Endothelial cell (in vitro differentiated cells): ENCODE results near the gene CUX1. TPM values are rescaled to one million over a fixed set of nuclear protein-coding genes. Genes with fewer than 3 reads are reported as not detected.
"Not testable (repeated sequence)": the region's sequence is repeated elsewhere in the genome, so short reads cannot be mapped to it uniquely, and the experiment has no call there.

Experiments
- DNase-seq: peaks from one replicate; pipeline ENCODE4 v3.0.0; 2021; ENCODE audit warnings: low spot score
- H3K27ac Mint-ChIP-seq: one replicate; pipeline ENCODE4 v1.8.0; 2021; ENCODE audit warnings: mixed read lengths, inconsistent platforms; ENCODE audit not compliant: unreplicated experiment
- H3K27me3 Mint-ChIP-seq: one replicate; pipeline ENCODE4 v1.8.0; 2021; ENCODE audit warnings: mild to moderate bottlenecking, moderate library complexity, mixed read lengths, inconsistent platforms; ENCODE audit not compliant: unreplicated experiment
- H3K36me3 Mint-ChIP-seq: one replicate; pipeline ENCODE4 v1.8.0; 2021; ENCODE audit warnings: mild to moderate bottlenecking, low read depth, mixed read lengths, inconsistent platforms; ENCODE audit not compliant: unreplicated experiment
- H3K4me1 Mint-ChIP-seq: one replicate; pipeline ENCODE4 v1.8.0; 2021; ENCODE audit warnings: mild to moderate bottlenecking, mixed read lengths, inconsistent platforms; ENCODE audit not compliant: unreplicated experiment
- H3K4me3 Mint-ChIP-seq: one replicate; pipeline ENCODE4 v1.8.0; 2021; ENCODE audit warnings: mild to moderate bottlenecking, mixed read lengths, inconsistent platforms; ENCODE audit not compliant: unreplicated experiment
- H3K9me3 Mint-ChIP-seq: one replicate; pipeline ENCODE4 v1.8.0; 2021; ENCODE audit warnings: mixed read lengths, inconsistent platforms; ENCODE audit not compliant: unreplicated experiment
- CTCF ChIP-seq: fragments of 200-600 bp; sonication (generic); IDR thresholded peaks from one replicate; pipeline ENCODE4 v1.5.0; 2021; ENCODE audit warnings: antibody characterized with exemption; ENCODE audit not compliant: unreplicated experiment
- total RNA-seq: library from RNA; stranded (reverse); fragmentation: NEBNext Ultra II Directional; extraction: Animal tissue kit (Norgen Biotek cat#: 25700); gene quantifications from one replicate; pipeline ENCODE4 v1.2.1, GENCODE V29; 2021; ENCODE audit not compliant: unreplicated experiment

The CUX1 gene
- total RNA-seq, 1 donor from 2014 or later, result 43.7 TPM

GRCh38 chr7:101820703-101821102 is 3.3 kb downstream of the CUX1 start:
- H3K27me3 Mint-ChIP-seq, result no peaks in the 10 kb centered on the region
- no peak for DNase-seq
- H3K4me3 Mint-ChIP-seq, result no peak overlapping the region
- no peak overlapping the region for H3K27ac Mint-ChIP-seq
- no peak for TF ChIP-seq CTCF
- H3K9me3 Mint-ChIP-seq, result no peaks in the 10 kb centered on the region
- peaks cover 8% of the 10 kb centered on the region for H3K4me1 Mint-ChIP-seq
- H3K36me3 Mint-ChIP-seq, result peaks cover 2% of the 10 kb centered on the region

- DNase-seq, H3K9me3 Mint-ChIP-seq, H3K36me3 Mint-ChIP-seq, H3K4me1 Mint-ChIP-seq, H3K27me3 Mint-ChIP-seq, H3K4me3 Mint-ChIP-seq, H3K27ac Mint-ChIP-seq: not testable (repeated sequence)
Observed at GRCh38 chr7:101822632-101823031, 5.2 kb downstream of the CUX1 start.

- H3K9me3 Mint-ChIP-seq, result no peaks in the 10 kb centered on the region
- TF ChIP-seq CTCF, result no peak
- H3K4me1 Mint-ChIP-seq, result peaks cover 4% of the 10 kb centered on the region
- DNase-seq, result no peak
- H3K27me3 Mint-ChIP-seq, result no peaks in the 10 kb centered on the region
- H3K4me3 Mint-ChIP-seq, result no peak overlapping the region
- peaks cover 6% of the 10 kb centered on the region for H3K36me3 Mint-ChIP-seq
- H3K27ac Mint-ChIP-seq, result no peak overlapping the region
Observed at GRCh38 chr7:101823096-101823495, 5.7 kb downstream of the CUX1 start.

- TF ChIP-seq CTCF, result no peak
- DNase-seq, result no peak
- no peaks in the 10 kb centered on the region for H3K27me3 Mint-ChIP-seq
- H3K4me1 Mint-ChIP-seq, result peaks cover 3% of the 10 kb centered on the region
- H3K4me3 Mint-ChIP-seq, result no peak overlapping the region
- peaks cover 6% of the 10 kb centered on the region for H3K36me3 Mint-ChIP-seq
- H3K27ac Mint-ChIP-seq, result no peak overlapping the region
- no peaks in the 10 kb centered on the region for H3K9me3 Mint-ChIP-seq
Observed at GRCh38 chr7:101823596-101823995, 6.2 kb downstream of the CUX1 start.

GRCh38 chr7:101824440-101824839 is 7.0 kb downstream of the CUX1 start:
- peaks cover 6% of the 10 kb centered on the region for H3K36me3 Mint-ChIP-seq
- no peaks in the 10 kb centered on the region for H3K9me3 Mint-ChIP-seq
- H3K4me3 Mint-ChIP-seq, result no peak overlapping the region
- no peak for DNase-seq
- no peaks in the 10 kb centered on the region for H3K4me1 Mint-ChIP-seq
- no peaks in the 10 kb centered on the region for H3K27me3 Mint-ChIP-seq
- TF ChIP-seq CTCF, result no peak
- no peak overlapping the region for H3K27ac Mint-ChIP-seq
